Coronary artery (tissue), 2 donors: ENCODE data around the gene GOT1.
A peak's percentile ranks its signal among the peaks of the same experiment; 100 is the strongest.

Experiments used
- DNase-seq: peaks from one replicate; pipeline ENCODE4 v3.0.0-alpha.2; 2017; ENCODE audit warnings: low spot score
- H3K27ac ChIP-seq, 2 donors: fragments of 200-600 bp; sonication (generic); one replicate each; pipeline ENCODE4 v1.5.1; 2016 to 2019
- H3K4me3 ChIP-seq: fragments of 200-600 bp; sonication (generic); 2 replicates; pipeline ENCODE4 v1.5.1; 2016; ENCODE audit warnings: mild to moderate bottlenecking, moderate library complexity
- TF ChIP-seq, protein P1 (sequence below): fragments of 200-600 bp; sonication (generic); IDR thresholded peaks from one replicate; pipeline ENCODE4 v1.5.1; 2019; ENCODE audit warnings: antibody characterized with exemption

GOT1 gene

DNA sequence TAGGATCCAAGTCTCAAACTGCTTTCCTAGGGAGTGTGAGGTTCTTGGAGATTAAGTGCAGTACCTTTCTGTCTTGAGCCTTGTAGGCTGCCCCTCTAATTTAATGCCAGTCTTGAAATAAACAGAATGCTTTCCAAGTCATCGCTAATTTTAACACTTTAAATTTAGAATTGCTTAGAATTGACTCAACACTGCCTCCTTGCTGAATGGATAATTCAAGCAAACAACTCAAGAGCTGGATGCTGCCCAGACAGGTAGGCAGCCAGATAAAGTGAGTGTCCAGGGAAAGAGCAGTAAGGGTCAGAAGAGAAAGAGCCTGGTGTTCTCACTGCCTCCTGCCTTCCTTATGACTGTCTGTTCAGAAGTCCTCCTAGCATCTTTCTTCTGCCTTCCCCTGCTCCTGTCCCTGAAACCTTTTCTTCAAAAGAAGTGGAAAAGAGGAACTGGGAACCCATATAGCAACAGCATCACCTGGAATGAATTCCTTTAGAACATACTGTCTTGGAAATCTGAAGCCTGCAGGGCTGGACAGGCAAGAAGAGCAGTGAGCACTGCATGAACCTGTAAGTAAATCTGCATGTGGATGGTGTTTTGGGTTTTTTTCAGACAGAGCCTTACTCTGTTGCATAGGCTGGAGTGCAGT lies 3.1 kb upstream of the GOT1 start:
- TF ChIP-seq, protein P1, sequence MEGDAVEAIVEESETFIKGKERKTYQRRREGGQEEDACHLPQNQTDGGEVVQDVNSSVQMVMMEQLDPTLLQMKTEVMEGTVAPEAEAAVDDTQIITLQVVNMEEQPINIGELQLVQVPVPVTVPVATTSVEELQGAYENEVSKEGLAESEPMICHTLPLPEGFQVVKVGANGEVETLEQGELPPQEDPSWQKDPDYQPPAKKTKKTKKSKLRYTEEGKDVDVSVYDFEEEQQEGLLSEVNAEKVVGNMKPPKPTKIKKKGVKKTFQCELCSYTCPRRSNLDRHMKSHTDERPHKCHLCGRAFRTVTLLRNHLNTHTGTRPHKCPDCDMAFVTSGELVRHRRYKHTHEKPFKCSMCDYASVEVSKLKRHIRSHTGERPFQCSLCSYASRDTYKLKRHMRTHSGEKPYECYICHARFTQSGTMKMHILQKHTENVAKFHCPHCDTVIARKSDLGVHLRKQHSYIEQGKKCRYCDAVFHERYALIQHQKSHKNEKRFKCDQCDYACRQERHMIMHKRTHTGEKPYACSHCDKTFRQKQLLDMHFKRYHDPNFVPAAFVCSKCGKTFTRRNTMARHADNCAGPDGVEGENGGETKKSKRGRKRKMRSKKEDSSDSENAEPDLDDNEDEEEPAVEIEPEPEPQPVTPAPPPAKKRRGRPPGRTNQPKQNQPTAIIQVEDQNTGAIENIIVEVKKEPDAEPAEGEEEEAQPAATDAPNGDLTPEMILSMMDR, result no peak

DNA sequence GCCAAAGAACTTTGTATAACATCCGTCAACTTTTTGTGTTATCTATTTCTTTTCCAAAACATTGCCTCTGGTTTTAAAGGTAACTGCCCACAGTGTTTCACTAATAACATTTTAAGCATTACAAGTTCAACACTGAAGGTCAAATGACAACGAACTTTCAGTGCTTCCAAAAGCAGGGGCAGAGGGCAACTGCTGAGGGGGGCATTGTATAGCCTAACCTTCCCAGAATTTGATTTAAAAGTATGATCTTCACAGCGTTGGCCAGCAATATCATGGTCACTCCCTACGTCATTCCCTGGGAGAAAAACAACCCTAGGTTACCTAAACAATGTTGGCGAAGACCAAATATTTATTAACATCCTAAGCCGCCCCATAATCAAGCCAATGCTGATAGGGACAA lies 2.5 kb upstream of the GOT1 start:
- Histone ChIP-seq H3K4me3 (no peak overlapping the region), H3K27ac (no peak overlapping the region)
- no peak for DNase-seq
- TF ChIP-seq, protein P1, result no peak

More for the DNA sequence above, 3.1 kb upstream of the GOT1 start:
- H3K27ac ChIP-seq, result no peak overlapping the region
- no peak overlapping the region for H3K4me3 ChIP-seq
- DNase-seq, result no peak

DNA sequence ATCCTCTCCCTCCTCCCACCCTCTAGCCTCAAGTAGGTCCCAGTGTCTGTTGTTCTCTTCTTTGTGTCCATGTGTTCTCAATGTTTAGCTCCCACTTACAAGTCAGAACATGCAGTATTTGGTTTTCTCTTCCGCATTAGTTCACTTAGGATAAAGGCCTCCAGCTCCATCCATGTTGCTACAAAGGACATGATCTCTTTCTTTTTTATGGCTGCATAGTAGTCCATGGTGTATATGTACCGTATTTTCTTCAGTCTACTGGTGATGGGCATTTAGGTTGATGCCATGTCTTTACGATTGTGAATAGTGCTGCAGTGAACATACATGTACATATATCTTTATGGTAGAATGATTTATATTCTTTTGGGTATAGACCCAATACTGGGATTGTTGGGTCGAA lies 1.6 kb upstream of the GOT1 start:
- Histone ChIP-seq H3K4me3 (peak overlapping the region; percentile 89), H3K27ac (no peak overlapping the region)
- no peak for DNase-seq
- TF ChIP-seq, protein P1, result no peak

DNA sequence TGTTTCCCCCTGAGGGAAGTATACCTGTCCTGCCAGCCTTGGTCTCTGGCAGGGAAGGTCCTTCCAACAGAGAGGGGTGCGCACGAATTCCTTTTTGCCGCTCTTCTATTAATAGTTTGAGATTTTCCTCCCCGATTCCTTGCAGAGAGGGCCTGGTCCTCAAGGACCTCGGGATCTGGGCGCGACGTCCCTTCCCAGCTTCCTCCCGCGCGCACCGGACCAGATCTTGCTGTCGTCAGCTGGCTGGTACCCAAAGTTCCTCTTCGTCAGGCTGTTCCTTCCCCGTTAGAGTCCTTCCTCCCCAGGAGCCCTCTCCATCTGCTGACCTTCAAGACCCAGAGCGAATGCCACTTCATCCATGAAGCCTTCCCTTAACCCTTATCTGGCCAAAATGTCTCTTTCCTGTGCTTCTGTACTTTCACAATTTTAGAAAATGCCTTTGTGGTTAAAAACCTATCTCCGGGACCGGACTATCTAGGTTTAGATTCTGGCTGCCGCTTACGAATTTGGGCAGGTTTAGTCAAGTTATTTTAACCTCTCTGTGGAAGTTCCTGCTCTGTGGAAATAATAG lies 851 bp upstream of the GOT1 start:
- Histone ChIP-seq H3K4me3 (peak overlapping the region; percentile 89), H3K27ac (peak overlapping the region; percentile 87 to 91)
- TF ChIP-seq, protein P1, result no peak
- DNase-seq, result peak; percentile 82

DNA sequence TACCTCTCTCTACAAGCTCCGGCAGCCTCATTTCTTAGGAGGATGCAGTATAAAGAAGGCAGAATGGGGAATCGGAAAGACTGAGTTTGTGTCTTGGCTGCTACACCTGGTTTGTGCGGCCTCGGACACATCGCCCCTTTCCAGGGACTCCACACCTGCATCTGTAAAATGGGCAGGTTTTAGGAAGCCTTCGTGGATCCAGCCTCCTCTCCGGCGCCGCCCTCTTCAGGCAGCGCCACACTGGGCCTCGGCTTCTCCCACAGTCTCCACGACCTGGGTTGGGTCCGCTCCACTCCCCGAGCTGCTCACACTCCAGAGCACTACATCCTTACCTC lies 341 bp downstream of the GOT1 start:
- Histone ChIP-seq H3K27ac (peak overlapping the region; percentile 61 to 91), H3K4me3 (peak overlapping the region; percentile 89)
- DNase-seq, result no peak
- TF ChIP-seq, protein P1, result no peak

DNA sequence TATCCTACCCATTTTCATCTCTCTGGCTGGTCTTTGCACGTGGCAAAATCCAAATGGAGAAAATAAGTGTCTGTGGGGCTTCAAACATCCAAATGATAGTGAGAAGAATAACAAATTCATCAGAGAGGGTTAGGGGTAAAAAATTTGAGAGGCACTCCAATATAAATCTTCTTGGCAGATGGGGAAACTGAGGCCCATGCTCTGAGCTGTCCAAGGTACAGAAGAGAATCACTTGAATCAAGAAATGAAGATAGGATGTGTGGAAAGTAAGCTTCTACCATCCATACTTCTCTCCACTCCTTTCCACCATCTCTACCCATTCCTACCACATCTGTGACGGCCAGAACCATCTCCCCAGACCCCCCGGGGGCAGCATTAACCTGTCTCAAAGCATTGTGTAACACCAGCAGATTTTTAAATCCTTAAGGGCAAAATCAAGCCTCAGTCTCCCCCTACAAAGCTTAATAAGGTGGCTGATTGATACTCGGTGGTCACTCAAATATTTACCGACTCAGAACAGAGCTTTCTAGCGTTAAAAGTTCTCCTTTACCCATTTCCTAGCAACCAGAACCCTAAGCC lies 818 bp downstream of the GOT1 start:
- H3K27ac ChIP-seq, result peak overlapping the region in 1 of 2 donors; percentile 61
- TF ChIP-seq, protein P1, result no peak
- H3K4me3 ChIP-seq, result peak overlapping the region; percentile 89
- DNase-seq, result no peak
